T-cell (primary cell): Measurements from ENCODE around the gene CYP2U1. TPM values are rescaled to one million over a fixed set of nuclear protein-coding genes. Genes with fewer than 3 reads are reported as not detected.
"Not testable (repeated sequence)": the region's sequence is repeated elsewhere in the genome, so short reads cannot be mapped to it uniquely, and the experiment has no call there.

Source experiments
- ATAC-seq, 4 experiments: fragments of 200-7000 bp in 3 of 4; fragments of 150-1000 bp in 1 of 4; cut with Tn5 transposase; replicated peaks in 1 of 4; 1 replicate in 3 of 4; 2 replicates in 1 of 4; pipeline ENCODE4 v1.10.0; 2021; ENCODE audit warnings: moderate library complexity in 3 of 4, mild to moderate bottlenecking in 2 of 4, moderate number of reproducible peaks in 1 of 4
- CTCF ChIA-PET, 2 donors: fragments of 300-600 bp; sonication (Branson Sonifier 250); formaldehyde crosslinking; loops; one replicate each; lab custom pipeline; 2022; ENCODE audit warnings: antibody characterized with exemption in 2 of 2; lab: Charles Lee
- POLR2A ChIA-PET, 2 donors: fragments of 300-600 bp; sonication (Branson Sonifier 250); formaldehyde crosslinking; loops; one replicate each; lab custom pipeline; 2022; ENCODE audit warnings: antibody characterized with exemption in 2 of 2; lab: Charles Lee
- DNase-seq, 35 experiments: peaks; one replicate each; pipeline versions ENCODE4 v3.0.0 to v3.0.0-alpha.2; 2013 to 2023
- H3K27ac ChIP-seq: one replicate; pipeline ENCODE4 v1.5.1; 2013; ENCODE audit warnings: low read length
- H3K27me3 ChIP-seq, 2 experiments: replicated peaks in 1 of 2; 1 replicate in 1 of 2; 2 replicates in 1 of 2; pipeline versions ENCODE4 v1.6.1 to v1.7.0; 2013; ENCODE audit warnings: low read length in 1 of 2, mixed read lengths in 1 of 2; ENCODE audit not compliant: control insufficient read depth in 2 of 2, insufficient read depth in 2 of 2; ENCODE audit errors: extremely low read depth in 1 of 2
- H3K36me3 ChIP-seq, 2 donors: 1 replicate in 1 of 2; 2 replicates in 1 of 2; pipeline versions ENCODE4 v1.6.1 to v1.7.0; 2013; ENCODE audit warnings: low read length in 1 of 2; ENCODE audit not compliant: control insufficient read depth in 2 of 2, insufficient read depth in 1 of 2; ENCODE audit errors: extremely low read depth in 1 of 2
- H3K4me1 ChIP-seq, 2 experiments: 1 replicate in 1 of 2; 2 replicates in 1 of 2; pipeline versions ENCODE4 v1.6.1 to v1.7.0; 2013; ENCODE audit warnings: low read length in 2 of 2, mixed read lengths in 1 of 2; ENCODE audit not compliant: insufficient read depth in 2 of 2, control insufficient read depth in 1 of 2; ENCODE audit errors: extremely low read depth in 1 of 2
- H3K4me3 ChIP-seq, 2 donors: 1 replicate in 1 of 2; 2 replicates in 1 of 2; pipeline versions ENCODE4 v1.5.1 to v1.7.0; 2013; ENCODE audit warnings: mild to moderate bottlenecking in 2 of 2, low read length in 1 of 2, moderate library complexity in 1 of 2; ENCODE audit not compliant: control insufficient read depth in 1 of 2; ENCODE audit errors: extremely low read depth in 1 of 2
- H3K9me3 ChIP-seq: 2 replicates; pipeline ENCODE4 v1.7.0; 2013
- H3K27ac Mint-ChIP-seq, 2 donors: one replicate each; pipeline ENCODE4 v1.8.0; 2020 to 2021; ENCODE audit warnings: mild to moderate bottlenecking in 2 of 2, mixed read lengths in 2 of 2
- H3K27me3 Mint-ChIP-seq, 2 donors: one replicate each; pipeline ENCODE4 v1.8.0; 2021 to 2022; ENCODE audit warnings: mixed read lengths in 2 of 2
- H3K36me3 Mint-ChIP-seq: one replicate; pipeline ENCODE4 v1.8.0; 2021; ENCODE audit warnings: mixed read lengths
- H3K4me1 Mint-ChIP-seq, 3 donors: one replicate each; pipeline ENCODE4 v1.8.0; 2020 to 2022; ENCODE audit warnings: mixed read lengths in 3 of 3, mild to moderate bottlenecking in 1 of 3
- H3K4me3 Mint-ChIP-seq, 3 donors: one replicate each; pipeline ENCODE4 v1.8.0; 2020 to 2022; ENCODE audit warnings: mild to moderate bottlenecking in 3 of 3, mixed read lengths in 3 of 3, moderate library complexity in 3 of 3
- H3K9me3 Mint-ChIP-seq, 3 donors: one replicate each; pipeline ENCODE4 v1.8.0; 2020 to 2022; ENCODE audit warnings: mixed read lengths in 3 of 3
- WGBS: methylation state at CpG from one replicate; pipeline ENCODE4 v1.1.5; 2013; ENCODE audit warnings: missing lambda C conversion rate; ENCODE audit not compliant: insufficient coverage; 5-methylcytosine and 5-hydroxymethylcytosine counted together
- total RNA-seq, 35 experiments: library from RNA in 6 of 35; stranded (reverse) in 6 of 35; fragments of 120-200 nt in 1 of 35; gene quantifications; one replicate each; pipeline versions ENCODE4 v1.2.1 to v1.2.4 and lab custom pipeline; 2013 to 2026

Gene CYP2U1
- total RNA-seq, 5 donors from 2014 or later (not counting 1 experiment from before 2014, with no cell fraction given), result 3.3 to 7.8 (median 5.8) TPM

- peaks cover under 1 to 5% of the 10 kb centered on the region in 2 donors for H3K27me3 Mint-ChIP-seq
- Histone ChIP-seq H3K27me3 (no peaks in the 10 kb centered on the region), H3K9me3 (no peaks in the 10 kb centered on the region), H3K36me3 (no peaks in the 10 kb centered on the region), H3K4me3 (no peak overlapping the region), H3K4me1 (no peaks in the 10 kb centered on the region), H3K27ac (no peak overlapping the region)
- CTCF ChIA-PET, result interaction anchor here (0.5 to 1.4 kb wide), 6 partner anchors 17 to 649 kb away, joined by 3 to 10 read pairs (median 4); no protein-coding TSS in a partner anchor
- no peaks in the 10 kb centered on the region for H3K9me3 Mint-ChIP-seq
- 0% methylated on average over 1 of the region's 2 CpGs for WGBS
- H3K4me1 Mint-ChIP-seq, result peaks cover 0 to 2% (median 0%) of the 10 kb centered on the region in 3 donors
- ATAC-seq (peak; percentile 63 to 84 (median 73)), DNase-seq (peak in 18 of 35 experiments; percentile 1 to 79 (median 12))
- H3K36me3 Mint-ChIP-seq, result no peaks in the 10 kb centered on the region
- H3K27ac Mint-ChIP-seq, result no peak overlapping the region
- no peak overlapping the region for H3K4me3 Mint-ChIP-seq
- POLR2A ChIA-PET, result no interaction called here
Observed at GRCh38 chr4:107913283-107913899, 18.0 kb upstream of the CYP2U1 start.

GRCh38 chr4:107915220-107915619, 16.1 kb upstream of the CYP2U1 start:
- no peak overlapping the region for H3K4me3 ChIP-seq
- H3K36me3 Mint-ChIP-seq, result peaks cover 6% of the 10 kb centered on the region
- ATAC-seq, result no peak
- peaks cover 0 to 2% (median 0%) of the 10 kb centered on the region in 3 donors for H3K4me1 Mint-ChIP-seq
- no peak overlapping the region for H3K4me3 Mint-ChIP-seq
- no peak overlapping the region for H3K27ac Mint-ChIP-seq
- peaks cover 0 to 3% of the 10 kb centered on the region in 2 experiments for H3K27me3 ChIP-seq
- WGBS, result no CpG with 5 or more reads among the region's 1 CpG
- H3K36me3 ChIP-seq, result no peaks in the 10 kb centered on the region
- H3K4me1 ChIP-seq, result no peaks in the 10 kb centered on the region
- peaks cover 0 to 8% (median 3%) of the 10 kb centered on the region in 3 donors for H3K9me3 Mint-ChIP-seq
- no peak overlapping the region for H3K27ac ChIP-seq
- no peak for DNase-seq
- ChIA-PET CTCF (interaction anchor here in 1 of 2 donors (0.6 kb wide), 1 partner anchor 155 kb away, joined by 3 read pairs; no protein-coding TSS in a partner anchor), POLR2A (no interaction called here)
- H3K9me3 ChIP-seq, result no peaks in the 10 kb centered on the region
- H3K27me3 Mint-ChIP-seq, result peaks cover 9 to 15% of the 10 kb centered on the region in 2 donors

GRCh38 chr4:107916623-107917022, 14.7 kb upstream of the CYP2U1 start:
- ATAC-seq (no peak), DNase-seq (no peak)
- no peak overlapping the region for H3K27ac ChIP-seq
- H3K4me1 ChIP-seq, result no peaks in the 10 kb centered on the region
- peaks cover 0 to 8% (median 3%) of the 10 kb centered on the region in 3 donors for H3K9me3 Mint-ChIP-seq
- H3K27me3 ChIP-seq, result peaks cover 0 to 3% of the 10 kb centered on the region in 2 experiments
- no peak overlapping the region for H3K4me3 ChIP-seq
- no peak overlapping the region for H3K27ac Mint-ChIP-seq
- H3K4me3 Mint-ChIP-seq, result no peak overlapping the region
- H3K9me3 ChIP-seq, result peaks cover 2% of the 10 kb centered on the region
- peaks cover 6% of the 10 kb centered on the region for H3K36me3 Mint-ChIP-seq
- no peaks in the 10 kb centered on the region for H3K36me3 ChIP-seq
- POLR2A ChIA-PET, result no interaction called here
- peaks cover 13 to 17% of the 10 kb centered on the region in 2 donors for H3K27me3 Mint-ChIP-seq
- CTCF ChIA-PET, result no interaction called here
- H3K4me1 Mint-ChIP-seq, result peaks cover 0 to 2% (median 0%) of the 10 kb centered on the region in 3 donors

- no peak overlapping the region for H3K27ac ChIP-seq
- POLR2A ChIA-PET, result no interaction called here
- peaks cover 16 to 17% of the 10 kb centered on the region in 2 donors for H3K27me3 Mint-ChIP-seq
- H3K9me3 Mint-ChIP-seq, result peaks cover 0 to 8% (median 3%) of the 10 kb centered on the region in 3 donors
- no peak overlapping the region for H3K27ac Mint-ChIP-seq
- no peak overlapping the region for H3K4me3 ChIP-seq
- H3K36me3 ChIP-seq, result no peaks in the 10 kb centered on the region
- DNase-seq (no peak), ATAC-seq (no peak)
- no CpG with 5 or more reads among the region's 2 CpGs for WGBS
- peaks cover 2% of the 10 kb centered on the region for H3K9me3 ChIP-seq
- no peaks in the 10 kb centered on the region for H3K4me1 ChIP-seq
- CTCF ChIA-PET, result interaction anchor here in 1 of 2 donors (0.6 kb wide), 1 partner anchor 1742 kb away, joined by 6 read pairs; no protein-coding TSS in a partner anchor
- H3K4me3 Mint-ChIP-seq, result no peak overlapping the region
- peaks cover 0 to 2% (median 0%) of the 10 kb centered on the region in 3 donors for H3K4me1 Mint-ChIP-seq
- H3K36me3 Mint-ChIP-seq, result peaks cover 6% of the 10 kb centered on the region
- H3K27me3 ChIP-seq, result peaks cover 0 to 3% of the 10 kb centered on the region in 2 experiments
Observed at GRCh38 chr4:107917500-107917899, 13.8 kb upstream of the CYP2U1 start.

- ATAC-seq, result no peak
- peaks cover 0 to 8% (median 3%) of the 10 kb centered on the region in 3 donors for H3K9me3 Mint-ChIP-seq
- Histone ChIP-seq H3K36me3 (no peaks in the 10 kb centered on the region), H3K27me3 (peaks cover 0 to 3% of the 10 kb centered on the region in 2 experiments), H3K27ac (no peak overlapping the region), H3K4me1 (no peaks in the 10 kb centered on the region), H3K9me3 (peaks cover 2% of the 10 kb centered on the region), H3K4me3 (no peak overlapping the region)
- 90% methylated on average over 1 of the region's 4 CpGs for WGBS
- H3K27me3 Mint-ChIP-seq, result peaks cover 16 to 17% of the 10 kb centered on the region in 2 donors
- H3K4me3 Mint-ChIP-seq, result no peak overlapping the region
- CTCF ChIA-PET, result no interaction called here
- peaks cover 6% of the 10 kb centered on the region for H3K36me3 Mint-ChIP-seq
- POLR2A ChIA-PET, result no interaction called here
- DNase-seq, result no peak
- H3K4me1 Mint-ChIP-seq, result no peaks in the 10 kb centered on the region
- no peak overlapping the region for H3K27ac Mint-ChIP-seq
Observed at GRCh38 chr4:107922486-107923473, 8.6 kb upstream of the CYP2U1 start.

GRCh38 chr4:107925713-107926112, 5.6 kb upstream of the CYP2U1 start:
- H3K27ac ChIP-seq, H3K36me3 Mint-ChIP-seq, ATAC-seq, H3K4me3 Mint-ChIP-seq, H3K27me3 ChIP-seq, H3K4me1 Mint-ChIP-seq, H3K9me3 ChIP-seq, H3K27ac Mint-ChIP-seq, CTCF ChIA-PET, H3K36me3 ChIP-seq, H3K9me3 Mint-ChIP-seq, H3K4me1 ChIP-seq, H3K4me3 ChIP-seq, POLR2A ChIA-PET, DNase-seq: not testable (repeated sequence)
- H3K27me3 Mint-ChIP-seq, result peaks cover 2 to 11% of the 10 kb centered on the region in 2 donors
